ENCODE data around the gene PCDHB10.
A peak's percentile ranks its signal among the peaks of the same experiment; 100 is the strongest.
"Not testable (repeated sequence)": the region's sequence is repeated elsewhere in the genome, so short reads cannot be mapped to it uniquely, and the experiment has no call there.

The PCDHB10 gene

DNA sequence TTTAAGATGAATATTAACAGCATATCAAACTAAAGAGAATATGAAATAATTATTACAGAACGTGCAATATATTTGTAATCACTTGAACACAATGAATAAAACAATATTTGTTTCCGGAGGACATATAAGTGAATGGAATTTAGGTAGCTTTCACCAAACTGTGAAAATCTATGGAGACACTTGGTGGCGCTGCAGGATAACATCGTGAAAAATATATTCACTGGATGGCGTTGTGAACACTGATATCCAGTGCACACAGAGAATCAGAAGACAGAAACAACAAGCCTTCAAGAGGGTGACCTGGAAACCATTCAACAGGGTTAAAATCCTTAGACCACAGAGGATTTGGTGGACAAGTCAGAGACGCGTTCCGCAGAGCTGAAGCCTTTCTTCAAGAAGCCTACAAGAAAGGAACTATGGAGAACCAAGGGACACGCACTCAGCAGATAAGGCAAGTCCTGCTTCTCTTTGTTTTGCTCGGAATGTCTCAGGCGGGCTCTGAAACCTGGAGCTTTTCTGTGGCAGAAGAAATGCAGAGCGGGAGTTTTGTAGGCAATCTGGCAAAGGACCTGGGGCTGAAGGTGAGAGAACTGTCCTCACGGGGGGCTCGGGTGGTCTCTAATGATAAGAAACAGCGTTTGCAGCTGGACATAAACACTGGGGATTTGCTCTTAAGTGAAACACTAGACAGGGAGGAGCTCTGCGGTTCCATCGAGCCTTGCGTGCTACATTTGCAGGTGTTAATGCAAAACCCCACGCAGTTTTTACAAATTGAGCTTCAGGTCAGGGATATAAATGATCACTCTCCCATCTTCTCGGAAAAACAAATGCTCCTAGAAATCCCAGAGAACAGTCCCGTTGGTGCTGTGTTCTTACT is 7.4 kb downstream of the PCDHB10 start, which contains the start of gene PCDHB11:
TSS of gene PCDHB11 (plus strand) at position 269 of the 877 bp plus-strand sequence. CDS start at position 417, 148 bp downstream.
- H3K9ac ChIP-seq (ENCODE audit: insufficient read length, low read depth): no peak within 1 kb of the TSS
- no peak within 1 kb of the TSS for H3K4me3 ChIP-seq (ENCODE audit: insufficient read length, low read depth)
- H3K36me3 ChIP-seq (ENCODE audit: insufficient read depth, insufficient read length, low read length): no peaks in the 10 kb centered on the region
- H3K9me3 ChIP-seq (ENCODE audit: insufficient read depth, low read length): peaks cover 15% of the 10 kb centered on the region
- TF ChIP-seq ZNF274 (IDR thresholded peaks at IDR 0.05; ENCODE audit: low read depth, low read length): no peak
- no peak for TF ChIP-seq SUZ12 (IDR thresholded peaks at IDR 0.05; ENCODE audit: extremely low read depth, insufficient read depth, insufficient read length)
- no peak for TF ChIP-seq YY1 (IDR thresholded peaks at IDR 0.05; ENCODE audit: insufficient read depth, insufficient read length)
- H3K4me1 ChIP-seq (ENCODE audit: insufficient read depth, insufficient read length): no peaks in the 10 kb centered on the region
- peaks cover 6% of the 10 kb centered on the region for H3K27me3 ChIP-seq (ENCODE audit: insufficient read depth, insufficient read length)
- peak; percentile 6 for DNase-seq (ENCODE audit: low read depth, low spot score)

DNA sequence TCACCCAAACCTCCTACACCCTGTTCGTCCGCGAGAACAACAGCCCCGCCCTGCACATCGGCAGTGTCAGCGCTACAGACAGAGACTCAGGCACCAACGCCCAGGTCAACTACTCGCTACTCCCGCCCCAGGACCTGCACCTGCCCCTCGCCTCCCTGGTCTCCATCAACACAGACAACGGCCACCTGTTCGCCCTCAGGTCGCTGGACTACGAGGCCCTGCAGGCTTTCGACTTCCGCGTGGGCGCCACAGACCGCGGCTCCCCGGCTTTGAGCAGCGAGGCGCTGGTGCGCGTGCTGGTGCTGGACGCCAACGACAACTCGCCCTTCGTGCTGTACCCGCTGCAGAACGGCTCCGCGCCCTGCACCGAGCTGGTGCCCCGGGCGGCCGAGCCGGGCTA is 9.0 kb downstream of the PCDHB10 start:
- not testable (repeated sequence) for H3K36me3 ChIP-seq (ENCODE audit: insufficient read depth, insufficient read length, low read length); H3K4me1 ChIP-seq (ENCODE audit: insufficient read depth, insufficient read length); H3K4me3 ChIP-seq (ENCODE audit: insufficient read length, low read depth); H3K27me3 ChIP-seq (ENCODE audit: insufficient read depth, insufficient read length); DNase-seq (ENCODE audit: low read depth, low spot score); H3K9ac ChIP-seq (ENCODE audit: insufficient read length, low read depth)
- peaks cover 12% of the 10 kb centered on the region for H3K9me3 ChIP-seq (ENCODE audit: insufficient read depth, low read length)

DNA sequence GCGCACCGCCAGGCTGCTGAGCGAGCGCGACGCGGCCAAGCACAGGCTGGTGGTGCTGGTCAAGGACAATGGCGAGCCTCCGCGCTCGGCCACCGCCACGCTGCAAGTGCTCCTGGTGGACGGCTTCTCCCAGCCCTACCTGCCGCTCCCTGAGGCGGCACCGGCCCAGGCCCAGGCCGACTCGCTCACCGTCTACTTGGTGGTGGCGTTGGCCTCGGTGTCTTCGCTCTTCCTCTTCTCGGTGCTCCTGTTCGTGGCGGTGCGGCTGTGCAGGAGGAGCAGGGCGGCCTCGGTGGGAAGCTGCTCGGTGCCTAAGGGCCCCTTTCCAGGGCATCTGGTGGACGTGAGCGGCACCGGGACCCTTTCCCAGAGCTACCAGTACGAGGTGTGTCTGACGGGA is 9.5 kb downstream of the PCDHB10 start:
- not testable (repeated sequence) for DNase-seq (ENCODE audit: low read depth, low spot score); H3K27me3 ChIP-seq (ENCODE audit: insufficient read depth, insufficient read length); H3K4me3 ChIP-seq (ENCODE audit: insufficient read length, low read depth); H3K4me1 ChIP-seq (ENCODE audit: insufficient read depth, insufficient read length); H3K9me3 ChIP-seq (ENCODE audit: insufficient read depth, low read length); H3K9ac ChIP-seq (ENCODE audit: insufficient read length, low read depth); H3K36me3 ChIP-seq (ENCODE audit: insufficient read depth, insufficient read length, low read length)

DNA sequence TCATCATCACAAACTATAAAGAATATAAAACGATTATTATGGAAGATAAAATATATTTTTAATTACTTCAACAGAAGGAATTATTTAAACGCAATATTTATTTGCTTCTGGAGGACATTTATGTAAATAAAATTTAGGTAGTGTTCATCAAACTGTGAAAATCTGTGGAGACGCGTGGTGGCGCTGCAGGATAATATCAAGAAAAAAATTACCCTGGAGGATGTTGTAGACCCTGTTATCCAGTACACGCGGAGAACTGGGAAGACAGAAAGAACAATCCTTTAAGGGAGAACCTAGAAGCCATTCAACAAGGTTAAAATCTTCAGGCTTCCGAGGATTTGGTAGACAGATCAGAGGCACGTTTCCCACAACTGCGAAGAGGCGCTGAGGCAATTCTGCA is 16.3 kb downstream of the PCDHB10 start, which contains the start of gene PCDHB12:
TSS of gene PCDHB12 (plus strand) at position 242 of the 400 bp plus-strand sequence. CDS start 189 bp downstream, outside the sequence.
- Histone ChIP-seq H3K9ac (ENCODE audit: insufficient read length, low read depth) (no peak within 1 kb of the TSS), H3K9me3 (ENCODE audit: insufficient read depth, low read length) (no peaks in the 10 kb centered on the region), H3K27me3 (ENCODE audit: insufficient read depth, insufficient read length) (no peaks in the 10 kb centered on the region), H3K4me1 (ENCODE audit: insufficient read depth, insufficient read length) (no peaks in the 10 kb centered on the region), H3K36me3 (ENCODE audit: insufficient read depth, insufficient read length, low read length) (no peaks in the 10 kb centered on the region), H3K4me3 (ENCODE audit: insufficient read length, low read depth) (no peak within 1 kb of the TSS)
- no peak for DNase-seq (ENCODE audit: low read depth, low spot score)
- TF ChIP-seq SUZ12 (IDR thresholded peaks at IDR 0.05; ENCODE audit: extremely low read depth, insufficient read depth, insufficient read length): no peak
- no peak for TF ChIP-seq YY1 (IDR thresholded peaks at IDR 0.05; ENCODE audit: insufficient read depth, insufficient read length)
- TF ChIP-seq ZNF274 (IDR thresholded peaks at IDR 0.05; ENCODE audit: low read depth, low read length): no peak

DNA sequence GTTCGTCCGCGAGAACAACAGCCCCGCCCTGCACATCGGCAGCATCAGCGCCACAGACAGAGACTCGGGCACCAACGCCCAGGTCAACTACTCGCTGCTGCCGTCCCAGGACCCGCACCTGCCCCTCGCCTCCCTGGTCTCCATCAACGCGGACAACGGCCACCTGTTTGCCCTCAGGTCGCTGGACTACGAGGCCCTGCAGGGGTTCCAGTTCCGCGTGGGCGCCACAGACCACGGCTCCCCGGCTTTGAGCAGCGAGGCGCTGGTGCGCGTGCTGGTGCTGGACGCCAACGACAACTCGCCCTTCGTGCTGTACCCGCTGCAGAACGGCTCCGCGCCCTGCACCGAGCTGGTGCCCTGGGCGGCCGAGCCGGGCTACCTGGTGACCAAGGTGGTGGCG is 18.1 kb downstream of the PCDHB10 start:
- H3K9me3 ChIP-seq (ENCODE audit: insufficient read depth, low read length); H3K4me3 ChIP-seq (ENCODE audit: insufficient read length, low read depth); H3K9ac ChIP-seq (ENCODE audit: insufficient read length, low read depth); DNase-seq (ENCODE audit: low read depth, low spot score); H3K27me3 ChIP-seq (ENCODE audit: insufficient read depth, insufficient read length); H3K4me1 ChIP-seq (ENCODE audit: insufficient read depth, insufficient read length); H3K36me3 ChIP-seq (ENCODE audit: insufficient read depth, insufficient read length, low read length): not testable (repeated sequence)

DNA sequence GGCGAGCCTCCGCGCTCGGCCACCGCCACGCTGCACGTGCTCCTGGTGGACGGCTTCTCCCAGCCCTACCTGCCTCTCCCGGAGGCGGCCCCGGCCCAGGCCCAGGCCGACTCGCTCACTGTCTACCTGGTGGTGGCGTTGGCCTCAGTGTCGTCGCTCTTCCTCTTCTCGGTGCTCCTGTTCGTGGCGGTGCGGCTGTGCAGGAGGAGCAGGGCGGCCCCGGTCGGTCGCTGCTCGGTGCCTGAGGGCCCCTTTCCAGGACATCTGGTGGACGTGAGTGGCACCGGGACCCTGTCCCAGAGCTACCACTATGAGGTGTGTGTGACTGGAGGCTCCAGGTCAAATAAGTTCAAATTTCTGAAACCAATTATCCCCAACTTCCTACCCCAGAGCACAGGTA is 18.7 kb downstream of the PCDHB10 start:
- H3K9ac ChIP-seq (ENCODE audit: insufficient read length, low read depth); DNase-seq (ENCODE audit: low read depth, low spot score); H3K36me3 ChIP-seq (ENCODE audit: insufficient read depth, insufficient read length, low read length); H3K4me1 ChIP-seq (ENCODE audit: insufficient read depth, insufficient read length); H3K27me3 ChIP-seq (ENCODE audit: insufficient read depth, insufficient read length); H3K9me3 ChIP-seq (ENCODE audit: insufficient read depth, low read length); H3K4me3 ChIP-seq (ENCODE audit: insufficient read length, low read depth): not testable (repeated sequence)

DNA sequence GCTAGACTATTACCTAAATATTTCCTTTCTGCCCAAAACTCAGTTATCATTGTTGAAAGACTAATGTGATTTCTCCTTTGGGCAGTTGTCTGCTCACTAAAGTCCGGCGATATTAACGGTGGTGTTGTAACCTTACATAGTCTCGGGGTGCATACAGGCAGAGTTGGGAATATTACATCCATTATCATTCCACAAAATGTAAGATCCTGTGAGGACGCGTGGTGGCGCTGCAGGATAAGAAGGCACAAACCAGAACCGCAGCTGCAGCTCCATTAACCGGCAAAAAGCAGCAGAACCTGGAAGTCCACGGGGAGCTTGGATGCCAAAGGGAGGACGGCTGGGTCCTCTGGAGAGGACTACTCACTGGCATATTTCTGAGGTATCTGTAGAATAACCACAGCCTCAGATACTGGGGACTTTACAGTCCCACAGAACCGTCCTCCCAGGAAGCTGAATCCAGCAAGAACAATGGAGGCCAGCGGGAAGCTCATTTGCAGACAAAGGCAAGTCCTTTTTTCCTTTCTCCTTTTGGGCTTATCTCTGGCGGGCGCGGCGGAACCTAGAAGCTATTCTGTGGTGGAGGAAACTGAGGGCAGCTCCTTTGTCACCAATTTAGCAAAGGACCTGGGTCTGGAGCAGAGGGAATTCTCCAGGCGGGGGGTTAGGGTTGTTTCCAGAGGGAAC is 21.6 kb downstream of the PCDHB10 start, which contains the start of gene PCDHB13:
TSS of gene PCDHB13 (plus strand) at position 264 of the 684 bp plus-strand sequence. CDS start at position 469, 205 bp downstream.
- not testable (repeated sequence) for H3K36me3 ChIP-seq (ENCODE audit: insufficient read depth, insufficient read length, low read length); H3K9ac ChIP-seq (ENCODE audit: insufficient read length, low read depth); H3K4me3 ChIP-seq (ENCODE audit: insufficient read length, low read depth); H3K4me1 ChIP-seq (ENCODE audit: insufficient read depth, insufficient read length); H3K27me3 ChIP-seq (ENCODE audit: insufficient read depth, insufficient read length); H3K9me3 ChIP-seq (ENCODE audit: insufficient read depth, low read length)
- DNase-seq (ENCODE audit: low read depth, low spot score): peak; percentile 32

DNA sequence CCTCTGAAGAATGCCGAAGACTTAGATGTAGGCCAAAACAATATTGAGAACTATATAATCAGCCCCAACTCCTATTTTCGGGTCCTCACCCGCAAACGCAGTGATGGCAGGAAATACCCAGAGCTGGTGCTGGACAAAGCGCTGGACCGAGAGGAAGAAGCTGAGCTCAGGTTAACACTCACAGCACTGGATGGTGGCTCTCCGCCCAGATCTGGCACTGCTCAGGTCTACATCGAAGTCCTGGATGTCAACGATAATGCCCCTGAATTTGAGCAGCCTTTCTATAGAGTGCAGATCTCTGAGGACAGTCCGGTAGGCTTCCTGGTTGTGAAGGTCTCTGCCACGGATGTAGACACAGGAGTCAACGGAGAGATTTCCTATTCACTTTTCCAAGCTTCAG is 22.4 kb downstream of the PCDHB10 start:
- H3K4me3 ChIP-seq (ENCODE audit: insufficient read length, low read depth); DNase-seq (ENCODE audit: low read depth, low spot score); H3K27me3 ChIP-seq (ENCODE audit: insufficient read depth, insufficient read length); H3K36me3 ChIP-seq (ENCODE audit: insufficient read depth, insufficient read length, low read length); H3K9me3 ChIP-seq (ENCODE audit: insufficient read depth, low read length); H3K4me1 ChIP-seq (ENCODE audit: insufficient read depth, insufficient read length); H3K9ac ChIP-seq (ENCODE audit: insufficient read length, low read depth): not testable (repeated sequence)

DNA sequence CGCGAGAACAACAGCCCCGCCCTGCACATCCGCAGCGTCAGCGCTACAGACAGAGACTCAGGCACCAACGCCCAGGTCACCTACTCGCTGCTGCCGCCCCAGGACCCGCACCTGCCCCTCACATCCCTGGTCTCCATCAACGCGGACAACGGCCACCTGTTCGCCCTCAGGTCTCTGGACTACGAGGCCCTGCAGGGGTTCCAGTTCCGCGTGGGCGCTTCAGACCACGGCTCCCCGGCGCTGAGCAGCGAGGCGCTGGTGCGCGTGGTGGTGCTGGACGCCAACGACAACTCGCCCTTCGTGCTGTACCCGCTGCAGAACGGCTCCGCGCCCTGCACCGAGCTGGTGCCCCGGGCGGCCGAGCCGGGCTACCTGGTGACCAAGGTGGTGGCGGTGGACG is 23.4 kb downstream of the PCDHB10 start:
- H3K9ac ChIP-seq (ENCODE audit: insufficient read length, low read depth); H3K9me3 ChIP-seq (ENCODE audit: insufficient read depth, low read length); H3K4me1 ChIP-seq (ENCODE audit: insufficient read depth, insufficient read length); H3K4me3 ChIP-seq (ENCODE audit: insufficient read length, low read depth); H3K27me3 ChIP-seq (ENCODE audit: insufficient read depth, insufficient read length); H3K36me3 ChIP-seq (ENCODE audit: insufficient read depth, insufficient read length, low read length); DNase-seq (ENCODE audit: low read depth, low spot score): not testable (repeated sequence)

DNA sequence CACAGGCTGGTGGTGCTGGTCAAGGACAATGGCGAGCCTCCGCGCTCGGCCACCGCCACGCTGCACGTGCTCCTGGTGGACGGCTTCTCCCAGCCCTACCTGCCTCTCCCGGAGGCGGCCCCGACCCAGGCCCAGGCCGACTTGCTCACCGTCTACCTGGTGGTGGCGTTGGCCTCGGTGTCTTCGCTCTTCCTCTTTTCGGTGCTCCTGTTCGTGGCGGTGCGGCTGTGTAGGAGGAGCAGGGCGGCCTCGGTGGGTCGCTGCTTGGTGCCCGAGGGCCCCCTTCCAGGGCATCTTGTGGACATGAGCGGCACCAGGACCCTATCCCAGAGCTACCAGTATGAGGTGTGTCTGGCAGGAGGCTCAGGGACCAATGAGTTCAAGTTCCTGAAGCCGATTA is 23.9 kb downstream of the PCDHB10 start:
- not testable (repeated sequence) for H3K36me3 ChIP-seq (ENCODE audit: insufficient read depth, insufficient read length, low read length); H3K4me1 ChIP-seq (ENCODE audit: insufficient read depth, insufficient read length); H3K27me3 ChIP-seq (ENCODE audit: insufficient read depth, insufficient read length); H3K9ac ChIP-seq (ENCODE audit: insufficient read length, low read depth); H3K9me3 ChIP-seq (ENCODE audit: insufficient read depth, low read length); H3K4me3 ChIP-seq (ENCODE audit: insufficient read length, low read depth); DNase-seq (ENCODE audit: low read depth, low spot score)
